ENCODE measurements around the gene MUC2.

MUC2 gene

DNA sequence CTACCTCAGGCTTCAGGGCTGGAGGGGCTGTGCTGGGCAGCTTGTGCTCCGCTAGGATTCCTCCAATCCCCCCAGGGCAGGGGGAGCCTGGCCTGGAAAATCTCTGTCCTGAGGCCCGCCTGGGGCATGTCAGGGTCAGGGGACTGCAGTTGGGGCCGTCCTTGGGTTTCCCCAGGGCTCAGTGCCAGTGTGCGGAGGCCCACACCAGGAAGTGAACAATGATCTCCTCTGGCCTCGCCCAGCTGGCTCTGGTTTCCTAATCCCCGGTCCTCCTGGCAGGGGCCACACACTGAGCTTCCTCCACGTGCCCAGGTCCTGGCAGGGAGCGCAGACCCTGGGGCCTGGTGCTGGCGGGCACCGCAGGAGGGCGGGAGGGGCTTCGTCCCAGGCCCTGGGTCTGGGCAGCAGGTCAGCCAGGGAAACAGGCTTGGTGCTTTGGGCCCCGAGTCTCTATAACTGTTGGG lies 1.4 kb upstream of the MUC2 start:
- DNase-seq = no peak

- no peak for DNase-seq
Observed at GRCh38 chr11:1073851-1074243, 827 bp upstream of the MUC2 start.

DNA sequence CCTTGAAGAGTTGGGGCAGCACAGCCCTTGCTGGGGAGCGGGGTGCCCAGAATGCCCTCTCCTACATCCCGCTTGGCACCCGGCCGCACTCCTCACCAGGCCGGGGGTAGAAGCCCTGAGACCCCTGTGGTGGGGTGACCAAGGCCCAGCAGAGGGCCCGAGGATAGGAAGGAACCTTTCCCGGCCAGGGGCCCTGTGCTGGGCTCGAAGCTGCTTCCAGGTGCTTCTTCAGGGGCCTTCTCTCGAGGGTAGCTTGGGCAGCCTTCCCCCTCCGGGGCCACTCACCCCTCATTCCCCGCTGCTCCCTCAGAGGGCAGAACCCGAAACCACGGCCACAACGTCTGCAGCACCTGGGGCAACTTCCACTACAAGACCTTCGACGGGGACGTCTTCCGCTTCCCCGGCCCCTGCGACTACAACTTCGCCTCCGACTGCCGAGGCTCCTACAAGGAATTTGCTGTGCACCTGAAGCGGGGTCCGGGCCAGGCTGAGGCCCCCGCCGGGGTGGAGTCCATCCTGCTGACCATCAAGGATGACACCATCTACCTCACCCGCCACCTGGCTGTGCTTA lies 752 bp downstream of the MUC2 start:
- DNase-seq = no peak

DNA sequence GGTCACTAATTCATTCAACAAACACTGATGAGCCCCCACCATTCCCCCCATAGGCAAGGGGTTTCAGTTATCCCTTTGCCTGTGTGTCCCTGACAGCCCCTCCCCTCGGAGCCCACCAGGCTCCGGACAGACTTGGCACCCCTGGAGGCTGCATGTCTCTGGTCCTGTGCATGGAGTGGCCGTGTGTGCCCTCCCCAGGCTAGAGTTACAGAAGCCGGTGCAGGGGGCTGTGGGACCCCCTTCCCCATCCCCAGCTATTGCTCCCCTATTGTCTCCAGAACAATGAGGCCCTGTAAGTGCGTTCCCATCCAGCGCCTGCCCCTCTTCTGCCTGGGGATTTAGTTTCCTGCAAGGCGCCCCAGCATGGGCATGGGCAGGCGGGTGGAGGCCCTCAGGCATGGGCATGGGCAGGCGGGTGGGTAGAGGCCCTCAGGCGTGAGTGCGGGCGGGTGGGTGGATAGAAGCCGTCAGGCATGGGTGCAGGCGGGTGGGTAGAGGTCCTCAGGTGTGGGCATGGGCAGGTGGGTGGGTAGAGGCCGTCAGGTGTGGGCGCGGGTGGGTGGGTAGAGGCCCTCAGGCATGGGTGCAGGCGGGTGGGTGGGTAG lies 1.5 kb downstream of the MUC2 start:
- no peak for DNase-seq

GRCh38 chr11:1077033-1077416 lies 2.4 kb downstream of the MUC2 start:
- DNase-seq = no peak

DNA sequence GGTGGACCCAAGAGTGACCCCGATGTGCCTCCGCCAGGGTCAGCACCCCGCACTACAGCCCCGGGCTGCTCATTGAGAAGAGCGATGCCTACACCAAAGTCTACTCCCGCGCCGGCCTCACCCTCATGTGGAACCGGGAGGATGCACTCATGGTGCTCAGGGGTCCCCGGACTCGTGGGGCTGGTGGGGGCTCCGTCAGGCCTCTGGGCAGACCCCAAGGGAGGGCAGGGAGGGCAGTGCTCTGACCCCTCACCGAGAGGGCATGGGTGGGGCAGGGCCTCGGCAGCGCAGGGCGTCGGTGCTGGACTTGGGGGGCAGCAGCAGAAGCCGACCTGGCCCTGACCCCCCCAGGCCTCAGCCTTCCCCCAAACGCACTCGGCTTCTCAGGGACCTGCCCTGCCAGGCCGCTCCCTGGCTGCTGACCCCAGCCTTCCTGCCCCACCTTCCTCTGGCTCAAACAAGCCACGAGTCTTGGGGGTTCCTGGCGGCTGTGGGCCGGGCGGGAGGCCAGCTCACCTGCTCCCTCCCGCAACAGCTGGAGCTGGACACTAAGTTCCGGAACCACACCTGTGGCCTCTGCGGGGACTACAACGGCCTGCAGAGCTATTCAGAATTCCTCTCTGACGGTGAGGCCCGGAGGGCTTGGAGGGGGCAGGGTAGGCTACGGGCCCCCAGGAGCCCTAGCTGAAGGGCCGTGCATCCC lies 2.9 kb downstream of the MUC2 start:
- no peak for DNase-seq

DNA sequence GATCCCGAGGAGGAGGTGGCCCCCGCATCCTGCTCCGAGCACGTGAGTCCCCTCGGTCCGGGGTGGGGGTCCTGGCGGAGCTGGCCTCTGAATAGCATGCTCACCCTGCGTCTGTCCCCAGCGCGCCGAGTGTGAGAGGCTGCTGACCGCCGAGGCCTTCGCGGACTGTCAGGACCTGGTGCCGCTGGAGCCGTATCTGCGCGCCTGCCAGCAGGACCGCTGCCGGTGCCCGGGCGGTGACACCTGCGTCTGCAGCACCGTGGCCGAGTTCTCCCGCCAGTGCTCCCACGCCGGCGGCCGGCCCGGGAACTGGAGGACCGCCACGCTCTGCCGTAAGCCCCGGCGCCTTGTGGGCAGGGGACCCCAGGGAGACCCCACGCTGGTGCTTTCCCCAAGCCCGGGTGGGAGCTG lies 3.5 kb downstream of the MUC2 start:
- DNase-seq = no peak

- DNase-seq = no peak
Observed at GRCh38 chr11:1081601-1082311, 7.1 kb downstream of the MUC2 start.

DNA sequence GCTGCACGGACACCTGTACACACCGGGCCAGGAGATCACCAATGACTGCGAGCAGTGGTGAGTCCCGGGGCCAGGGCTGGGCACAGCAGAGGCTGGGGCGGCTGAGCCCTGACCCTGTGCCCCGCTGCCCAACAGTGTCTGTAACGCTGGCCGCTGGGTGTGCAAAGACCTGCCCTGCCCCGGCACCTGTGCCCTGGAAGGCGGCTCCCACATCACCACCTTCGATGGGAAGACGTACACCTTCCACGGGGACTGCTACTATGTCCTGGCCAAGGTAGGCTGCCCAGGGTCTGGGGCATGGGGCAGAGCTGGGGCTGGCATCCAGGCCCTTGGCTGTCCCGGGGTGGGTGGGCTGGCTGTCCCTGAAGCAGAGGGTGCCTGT lies 7.7 kb downstream of the MUC2 start:
- DNase-seq = no peak

DNA sequence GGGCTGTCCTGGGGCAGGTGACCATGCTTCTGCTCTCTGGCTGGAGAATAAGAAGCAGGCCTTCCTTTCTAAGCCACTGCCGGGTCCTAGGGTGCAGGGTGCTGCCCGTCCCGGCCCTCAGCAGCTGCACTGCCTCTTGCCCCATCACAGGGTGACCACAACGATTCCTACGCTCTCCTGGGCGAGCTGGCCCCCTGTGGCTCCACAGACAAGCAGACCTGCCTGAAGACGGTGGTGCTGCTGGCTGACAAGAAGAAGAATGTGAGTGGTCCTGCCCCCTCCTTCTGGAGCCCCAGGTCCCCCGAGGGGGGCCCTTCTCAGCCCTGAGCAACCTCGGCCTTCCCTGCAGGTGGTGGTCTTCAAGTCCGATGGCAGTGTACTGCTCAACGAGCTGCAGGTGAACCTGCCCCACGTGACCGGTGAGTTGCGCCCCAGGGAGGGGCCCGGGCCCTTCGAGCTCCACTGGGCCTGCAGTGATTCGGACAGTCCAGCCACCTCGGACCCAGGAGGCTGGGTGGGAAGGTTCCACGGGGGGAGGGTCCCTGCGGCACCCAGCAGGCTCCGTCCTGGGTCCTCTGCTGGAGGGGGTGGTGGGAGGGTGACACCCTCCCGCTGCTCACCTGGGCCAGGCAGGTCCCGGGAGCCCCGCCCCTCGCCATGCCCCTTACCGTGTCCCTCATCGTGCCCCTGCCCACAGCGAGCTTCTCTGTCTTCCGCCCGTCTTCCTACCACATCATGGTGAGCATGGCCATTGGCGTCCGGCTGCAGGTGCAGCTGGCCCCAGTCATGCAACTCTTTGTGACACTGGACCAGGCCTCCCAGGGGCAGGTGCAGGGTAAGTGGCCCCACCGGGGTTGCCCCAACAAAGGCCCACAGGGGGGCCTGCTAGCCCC lies 8.3 kb downstream of the MUC2 start:
- no peak for DNase-seq

DNA sequence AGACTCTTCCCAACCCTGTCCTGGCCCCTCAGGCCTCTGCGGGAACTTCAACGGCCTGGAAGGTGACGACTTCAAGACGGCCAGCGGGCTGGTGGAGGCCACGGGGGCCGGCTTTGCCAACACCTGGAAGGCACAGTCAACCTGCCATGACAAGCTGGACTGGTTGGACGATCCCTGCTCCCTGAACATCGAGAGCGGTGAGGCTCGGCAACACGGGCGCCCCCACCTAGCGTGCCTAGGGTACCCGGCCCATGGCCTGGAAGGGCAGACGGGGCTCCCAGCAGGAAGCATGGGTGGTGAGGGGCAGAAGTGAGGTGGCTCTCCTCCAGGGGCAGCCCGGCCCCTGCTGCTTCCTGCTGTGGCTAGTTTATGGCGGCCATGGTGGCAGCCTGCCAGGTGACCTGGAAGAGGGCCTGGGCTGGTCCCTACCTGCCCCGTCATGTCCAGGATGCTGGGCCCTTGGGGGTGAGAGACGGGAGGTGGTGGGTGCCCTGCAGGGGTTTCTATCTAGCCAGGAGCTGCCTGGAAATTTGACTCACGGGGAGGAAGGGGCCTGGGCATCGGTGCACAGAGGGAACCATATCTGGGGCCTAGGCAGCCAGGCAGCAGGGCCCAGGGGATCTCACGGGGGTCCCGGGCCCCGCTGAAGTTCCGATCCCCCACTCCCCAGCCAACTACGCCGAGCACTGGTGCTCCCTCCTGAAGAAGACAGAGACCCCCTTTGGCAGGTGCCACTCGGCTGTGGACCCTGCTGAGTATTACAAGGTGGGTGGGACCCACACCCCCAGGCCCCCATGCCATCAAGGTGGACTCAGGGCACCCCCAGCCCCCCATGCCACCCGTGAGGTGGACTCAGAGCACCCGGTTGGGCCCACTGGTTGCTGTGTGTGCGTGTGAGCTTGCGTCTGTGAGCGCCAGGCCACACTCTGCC lies 9.2 kb downstream of the MUC2 start:
- DNase-seq = no peak

DNA sequence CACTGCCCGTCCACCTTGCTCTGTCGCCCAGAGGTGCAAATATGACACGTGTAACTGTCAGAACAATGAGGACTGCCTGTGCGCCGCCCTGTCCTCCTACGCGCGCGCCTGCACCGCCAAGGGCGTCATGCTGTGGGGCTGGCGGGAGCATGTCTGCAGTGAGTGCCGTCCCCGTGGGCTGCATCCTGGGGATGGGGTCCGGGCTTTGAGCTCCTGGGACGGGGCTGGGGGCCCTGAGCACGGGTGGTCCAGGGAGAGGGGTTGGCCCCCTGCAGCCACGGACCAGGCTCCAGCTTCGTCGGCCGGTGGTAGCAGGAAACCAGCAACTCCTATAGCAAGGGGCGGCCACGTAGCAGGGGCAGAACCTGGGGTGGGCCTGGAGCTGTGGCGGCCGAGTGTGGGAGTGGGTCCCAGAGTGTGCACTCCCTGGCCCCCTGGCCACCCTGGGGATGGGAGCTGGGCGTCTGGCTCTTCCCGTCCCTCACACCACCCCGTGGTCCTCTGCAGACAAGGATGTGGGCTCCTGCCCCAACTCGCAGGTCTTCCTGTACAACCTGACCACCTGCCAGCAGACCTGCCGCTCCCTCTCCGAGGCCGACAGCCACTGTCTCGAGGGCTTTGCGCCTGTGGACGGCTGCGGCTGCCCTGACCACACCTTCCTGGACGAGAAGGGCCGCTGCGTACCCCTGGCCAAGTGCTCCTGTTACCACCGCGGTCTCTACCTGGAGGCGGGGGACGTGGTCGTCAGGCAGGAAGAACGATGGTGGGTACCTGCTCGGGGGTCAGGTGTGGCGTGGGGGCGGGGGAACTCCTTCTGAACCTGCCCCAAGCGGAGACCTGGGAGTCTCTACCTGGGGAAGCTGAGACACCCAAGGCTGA lies 10.1 kb downstream of the MUC2 start:
- no peak for DNase-seq

GRCh38 chr11:1085440-1086170 lies 10.9 kb downstream of the MUC2 start:
- no peak for DNase-seq

GRCh38 chr11:1086171-1087102 lies 11.8 kb downstream of the MUC2 start:
- no peak for DNase-seq

GRCh38 chr11:1087279-1087960 lies 12.7 kb downstream of the MUC2 start:
- DNase-seq = no peak

DNA sequence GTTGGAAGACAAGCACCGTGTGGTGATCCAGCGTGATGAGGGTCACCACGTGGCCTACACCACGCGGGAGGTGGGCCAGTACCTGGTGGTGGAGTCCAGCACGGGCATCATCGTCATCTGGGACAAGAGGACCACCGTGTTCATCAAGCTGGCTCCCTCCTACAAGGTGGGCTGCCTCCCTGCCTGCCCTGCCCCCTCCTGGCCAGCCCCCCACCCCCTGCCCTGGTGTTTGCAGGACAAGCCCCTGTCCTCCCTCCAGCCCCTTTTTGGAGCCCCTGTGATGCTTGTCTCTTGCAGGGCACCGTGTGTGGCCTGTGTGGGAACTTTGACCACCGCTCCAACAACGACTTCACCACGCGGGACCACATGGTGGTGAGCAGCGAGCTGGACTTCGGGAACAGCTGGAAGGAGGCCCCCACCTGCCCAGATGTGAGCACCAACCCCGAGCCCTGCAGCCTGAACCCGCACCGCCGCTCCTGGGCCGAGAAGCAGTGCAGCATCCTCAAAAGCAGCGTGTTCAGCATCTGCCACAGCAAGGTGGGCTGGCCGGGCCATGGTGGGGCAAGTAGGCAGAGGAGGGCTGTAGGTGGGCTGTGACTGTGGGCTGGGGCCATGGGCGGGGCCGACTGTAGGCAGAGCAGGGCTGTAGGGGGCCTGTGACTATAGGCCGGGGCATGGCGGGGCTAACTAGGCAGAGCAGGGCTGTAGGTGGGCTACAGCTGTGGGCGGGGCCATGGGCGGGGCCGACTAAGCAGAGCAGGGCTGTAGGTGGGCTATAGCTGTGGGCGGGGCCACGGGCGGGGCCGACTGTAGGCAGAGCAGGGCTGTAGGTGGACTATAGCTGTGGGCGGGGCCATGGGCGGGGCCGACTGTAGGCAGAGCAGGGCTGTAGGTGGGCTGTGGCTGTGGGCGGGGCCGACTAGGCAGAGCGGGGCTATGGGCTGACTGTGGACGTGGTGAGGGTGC lies 13.6 kb downstream of the MUC2 start:
- DNase-seq = no peak
